ENCODE results near the gene UBR3.

The UBR3 gene

DNA sequence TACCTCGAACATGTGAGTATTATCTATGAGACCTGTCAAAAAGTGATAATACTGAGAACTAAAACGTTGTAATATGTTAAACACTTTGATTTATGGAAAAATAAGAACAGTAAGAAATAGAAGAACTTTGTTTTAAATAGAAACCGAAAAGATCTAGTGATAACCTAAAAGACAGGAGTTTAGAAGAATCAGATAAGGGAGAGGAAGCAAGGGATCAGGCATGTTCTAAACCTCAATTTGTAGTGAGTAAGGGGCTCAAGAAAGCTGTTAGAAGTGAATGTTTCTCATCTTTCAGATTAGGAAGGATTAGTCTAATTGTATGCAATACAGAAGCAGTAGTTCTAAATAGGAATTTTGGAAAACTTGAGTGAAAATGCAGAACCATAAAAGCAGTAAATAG, 182.0 kb downstream of the UBR3 start:
- DNase-seq = no peak

DNA sequence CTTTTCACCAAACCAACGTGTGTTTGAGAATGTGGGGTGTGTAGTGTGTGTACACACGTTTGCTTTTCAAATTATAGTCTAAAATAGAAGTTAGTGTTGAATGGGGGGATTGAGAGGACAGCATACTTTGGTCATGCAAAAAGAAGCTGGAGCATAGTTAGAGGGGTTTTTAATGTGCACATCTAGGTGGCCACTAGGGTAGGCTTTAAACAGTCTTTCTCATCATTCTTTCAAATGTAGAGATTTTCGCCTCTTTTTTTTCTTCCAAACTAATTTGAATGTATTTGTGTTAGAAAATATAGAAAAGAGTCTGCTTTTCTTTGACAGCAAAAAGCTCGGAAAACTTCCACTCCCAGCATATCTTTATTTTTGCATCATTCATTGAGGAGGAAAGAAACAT, 185.5 kb downstream of the UBR3 start:
- no peak for DNase-seq

DNA sequence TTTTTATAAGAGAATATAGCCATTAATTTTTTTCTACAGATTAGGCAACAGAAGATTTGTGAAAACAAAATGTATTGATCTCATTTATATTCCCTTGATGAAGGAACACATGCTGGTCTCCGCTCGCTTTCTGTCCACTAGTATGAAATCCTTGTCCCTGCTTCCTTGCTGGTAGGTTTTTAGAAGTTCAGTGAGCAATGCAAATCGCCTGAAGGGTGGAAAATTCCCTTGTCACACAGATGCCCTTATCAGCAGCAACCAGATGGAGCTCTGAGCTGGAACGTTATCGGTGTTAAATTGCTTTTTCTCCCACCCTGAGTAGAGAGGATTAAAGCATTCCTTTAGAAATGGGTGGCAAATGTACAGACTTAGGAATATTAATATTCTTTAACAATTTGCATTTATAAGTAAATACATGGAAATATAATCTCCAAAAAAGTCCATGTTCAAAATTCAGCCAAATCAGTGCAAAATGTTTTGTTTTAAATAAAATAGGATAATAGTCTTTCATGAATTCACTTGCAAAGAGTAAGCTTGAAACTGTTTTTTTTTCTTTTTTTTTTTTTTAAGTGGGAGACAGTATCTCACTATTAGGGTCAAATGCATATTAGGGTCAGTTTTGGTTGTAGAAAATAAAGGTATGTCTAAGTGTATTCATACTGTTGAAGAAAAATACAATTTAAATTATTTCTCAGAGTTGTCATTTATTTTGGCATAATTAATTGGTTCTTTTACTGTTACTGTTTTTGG, 186.7 kb downstream of the UBR3 start:
- DNase-seq = no peak

DNA sequence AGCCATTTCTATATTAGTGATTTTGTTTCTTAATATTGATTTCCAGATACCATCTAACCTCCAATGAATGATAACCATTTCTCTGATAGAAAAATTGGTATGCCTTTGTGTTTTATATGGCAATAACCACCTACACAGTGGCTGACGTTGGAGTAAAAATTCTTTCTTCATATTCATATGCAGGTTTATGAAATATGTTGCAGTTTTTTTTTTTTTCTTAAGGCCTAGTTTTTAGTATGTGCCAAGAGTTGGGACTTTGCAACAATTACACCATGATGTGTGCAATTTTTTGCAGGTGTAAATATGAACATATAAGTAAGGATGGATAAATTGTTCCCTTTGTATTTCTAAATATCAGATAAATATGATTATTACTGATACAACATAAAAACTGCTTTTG, 187.5 kb downstream of the UBR3 start:
- DNase-seq = no peak

DNA sequence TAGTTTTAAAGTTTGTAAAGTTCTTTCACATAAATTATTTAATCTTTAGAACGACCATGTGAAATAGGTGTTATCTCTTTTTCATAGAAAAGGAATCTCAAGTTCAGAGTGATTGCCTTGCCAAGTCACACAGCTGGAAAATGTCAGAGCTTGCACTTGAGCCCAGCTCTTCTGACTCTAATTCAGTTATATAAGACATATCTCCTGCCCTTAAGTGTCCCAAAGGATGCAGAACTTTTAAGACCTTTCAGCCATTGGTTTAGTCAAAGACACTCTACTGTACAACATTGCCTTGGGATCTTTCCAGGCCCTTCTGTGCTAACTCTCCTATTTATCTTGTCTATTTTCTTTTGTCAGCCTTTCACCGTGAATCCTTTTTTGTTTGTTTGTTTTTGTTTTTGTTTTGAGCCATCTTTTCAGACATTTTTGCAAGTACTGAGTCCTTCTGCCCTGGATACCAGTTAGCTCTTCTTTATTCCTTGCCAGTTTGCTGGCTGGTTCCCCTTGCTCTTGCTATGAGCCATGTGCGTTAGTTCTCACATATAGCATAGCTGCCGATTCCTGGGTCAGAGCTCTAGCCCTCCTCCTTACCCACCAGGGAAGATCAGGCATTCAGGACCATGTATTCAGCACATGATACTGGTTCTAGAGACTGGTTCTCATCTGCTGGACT, 190.7 kb downstream of the UBR3 start:
- DNase-seq = no peak

DNA sequence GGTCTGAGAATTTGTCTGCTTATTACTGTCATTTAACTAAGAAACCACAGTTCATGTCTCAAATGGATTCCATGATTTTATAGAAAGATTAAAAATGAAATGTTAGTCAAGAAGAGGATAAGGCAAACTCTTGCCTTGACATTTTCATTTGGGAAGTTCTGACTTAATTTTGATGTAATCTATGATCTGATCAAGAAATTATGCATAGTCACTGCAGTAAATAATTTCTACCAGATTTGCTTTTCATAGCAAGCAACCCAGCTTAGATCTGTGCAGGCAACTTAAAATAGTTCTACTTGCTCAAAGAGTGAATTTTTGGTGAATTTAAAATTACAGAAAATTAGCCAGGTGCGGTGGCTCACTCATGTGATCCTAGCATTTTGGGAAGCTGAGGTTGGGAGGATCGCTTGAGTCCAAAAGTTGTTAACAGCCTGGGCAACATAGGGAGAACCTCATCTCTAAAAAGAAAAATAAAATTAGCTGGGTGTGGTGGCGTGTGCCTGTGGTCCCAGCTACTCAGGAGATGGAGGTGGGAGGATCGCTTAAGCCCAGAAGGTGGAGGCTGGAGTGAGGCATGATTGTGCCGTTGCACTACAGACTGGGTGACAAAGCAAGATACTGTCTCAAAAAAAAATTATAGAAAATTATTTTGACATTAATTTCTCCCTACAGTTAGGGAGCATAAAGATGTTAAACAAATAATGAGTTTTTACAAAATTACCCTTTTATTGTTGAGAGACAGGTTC, 192.0 kb downstream of the UBR3 start:
- DNase-seq = no peak

DNA sequence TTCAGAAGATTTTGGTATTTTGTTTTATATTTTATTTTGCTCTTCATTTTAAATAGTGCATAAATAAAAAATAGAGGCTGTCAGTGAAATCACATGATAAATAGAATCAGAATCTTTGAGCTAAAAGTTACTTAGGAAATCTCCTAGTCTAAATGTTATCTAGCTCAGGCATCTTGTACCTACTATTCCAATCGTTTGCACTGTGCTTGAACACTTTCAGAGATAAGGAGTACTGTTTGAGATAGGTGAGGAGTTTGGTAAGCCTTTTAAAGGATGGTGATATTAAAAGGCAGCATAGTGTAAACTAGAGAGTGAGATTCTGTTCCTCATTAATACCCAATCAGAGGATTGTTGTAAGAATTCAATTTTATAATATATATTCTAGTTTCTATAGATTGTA, 193.5 kb downstream of the UBR3 start:
- no peak for DNase-seq

DNA sequence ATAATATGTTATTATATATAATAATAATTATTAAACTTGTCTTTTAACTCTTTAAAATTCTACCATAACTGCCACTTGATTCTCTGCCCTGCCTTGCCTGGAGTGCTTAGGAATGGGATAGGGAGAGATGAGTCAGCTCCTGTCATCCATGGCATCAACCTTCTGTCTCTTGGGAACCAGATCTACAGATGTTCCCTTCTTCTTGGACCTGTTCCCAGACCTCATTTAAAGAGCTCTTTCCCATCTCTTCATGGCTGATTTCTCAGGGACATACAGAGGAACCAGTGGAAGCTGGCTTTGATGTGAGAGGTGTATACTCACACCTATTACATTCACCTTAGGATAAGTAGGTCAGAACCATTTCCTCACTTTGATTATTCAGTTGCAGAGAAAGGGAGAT, 195.4 kb downstream of the UBR3 start:
- DNase-seq = no peak

DNA sequence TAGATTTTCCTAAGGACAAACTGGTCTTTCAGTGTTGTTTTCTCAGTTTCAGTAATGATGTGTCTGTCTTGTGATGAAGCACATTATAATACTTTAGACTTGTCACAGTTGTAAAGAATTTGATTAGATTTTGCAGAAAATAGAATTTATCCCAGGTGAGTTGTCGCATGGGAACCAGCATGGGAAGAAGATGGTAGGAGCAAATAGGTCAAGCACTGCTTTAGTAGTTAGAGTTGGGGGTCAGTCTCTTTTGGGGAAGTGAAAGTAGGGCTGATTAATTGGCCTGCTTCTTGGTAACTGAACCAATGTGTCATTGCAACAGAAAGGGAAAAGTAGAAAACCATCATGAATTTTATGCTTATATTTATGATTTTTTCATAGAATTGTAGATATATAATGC, 197.5 kb downstream of the UBR3 start:
- no peak for DNase-seq

DNA sequence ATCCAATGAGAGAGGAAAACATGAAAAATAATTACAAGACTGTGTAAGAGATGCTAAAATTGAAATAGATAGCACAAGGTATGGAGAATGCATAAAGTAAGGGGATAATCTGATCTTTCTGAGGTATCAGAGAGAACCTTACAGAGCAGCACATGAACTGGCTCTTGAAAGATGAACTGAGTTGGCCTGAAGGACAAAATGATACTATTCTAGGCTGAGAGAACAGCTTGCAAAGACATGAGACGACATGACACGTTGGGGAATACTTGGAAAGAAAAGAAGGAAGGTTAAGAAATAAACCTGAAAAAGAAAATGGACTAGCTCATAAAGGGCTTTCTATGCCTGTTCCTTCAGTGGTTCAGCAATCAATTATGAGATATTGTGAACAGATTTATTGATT, 198.0 kb downstream of the UBR3 start:
- no peak for DNase-seq

DNA sequence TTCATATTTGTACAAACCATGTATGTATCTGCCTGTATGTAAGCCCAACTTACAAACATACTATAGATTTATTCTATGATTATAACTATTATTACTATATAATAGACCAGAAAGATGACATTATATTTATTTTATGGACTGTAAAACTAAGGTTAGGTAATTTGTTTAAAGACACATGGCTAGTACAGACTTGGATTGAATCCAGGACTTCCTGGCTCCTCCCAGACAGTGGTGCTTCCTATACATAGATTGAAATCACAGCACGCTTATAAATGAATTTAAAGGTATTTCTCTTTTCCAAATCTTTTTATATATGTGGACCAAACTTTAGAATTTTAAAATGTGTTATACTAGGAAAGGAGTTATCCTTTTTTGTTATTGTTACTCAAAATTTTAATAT, 199.1 kb downstream of the UBR3 start:
- no peak for DNase-seq

DNA sequence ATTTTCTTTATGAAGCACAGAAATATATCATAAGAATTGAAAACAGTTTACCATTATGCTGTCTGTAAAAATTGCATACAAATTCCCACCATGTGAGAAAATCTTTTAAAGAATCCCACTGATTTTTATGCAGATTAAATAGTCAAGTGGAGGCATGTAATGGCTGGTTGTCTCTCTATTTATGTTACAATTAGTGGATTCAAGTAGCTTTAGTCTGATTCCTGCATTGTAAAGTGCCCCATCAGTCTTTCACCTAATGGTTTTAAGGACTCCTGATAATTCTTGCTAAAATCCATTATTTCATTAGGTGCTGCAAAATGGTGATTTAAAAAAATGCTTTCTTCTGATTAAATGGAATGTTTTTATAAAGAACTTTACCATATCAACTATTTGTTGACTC, 202.3 kb downstream of the UBR3 start:
- no peak for DNase-seq

DNA sequence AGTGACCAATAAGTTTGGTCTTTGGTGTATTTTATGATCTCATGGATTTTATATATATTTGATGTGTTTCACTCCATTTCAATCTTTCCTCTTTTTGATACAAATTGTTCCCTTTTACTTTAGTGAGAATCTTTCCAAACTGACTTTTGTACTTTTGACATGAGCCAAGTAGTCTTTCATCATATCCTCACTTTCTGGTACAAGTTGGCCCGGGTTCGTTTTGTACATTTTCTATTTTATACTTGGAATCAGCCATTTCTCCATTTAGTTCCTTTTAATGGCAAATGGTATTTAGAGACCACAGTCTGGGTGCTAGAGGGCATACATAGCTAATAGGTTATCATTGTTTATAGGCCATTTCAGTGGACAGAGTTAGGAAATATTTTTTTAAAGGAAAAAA, 202.8 kb downstream of the UBR3 start:
- no peak for DNase-seq

DNA sequence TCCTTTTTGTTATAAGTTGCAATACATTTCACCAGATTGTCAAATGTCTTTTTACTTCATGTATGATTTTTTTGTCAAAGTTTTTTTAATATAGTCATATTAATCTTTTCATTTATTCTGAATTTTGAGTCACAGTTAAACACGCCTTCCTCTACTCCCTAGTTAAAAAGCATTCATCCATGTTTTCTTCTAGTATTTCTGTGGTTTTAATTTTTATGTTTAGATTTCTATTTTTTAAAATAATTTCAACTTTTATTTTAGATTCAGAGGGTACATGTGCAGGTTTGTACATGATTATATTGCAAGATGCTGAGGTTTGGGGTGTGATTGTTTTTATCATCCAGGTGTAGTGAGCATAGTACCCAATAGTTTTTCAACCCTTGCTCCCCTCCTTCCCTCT, 204.0 kb downstream of the UBR3 start:
- DNase-seq = no peak

DNA sequence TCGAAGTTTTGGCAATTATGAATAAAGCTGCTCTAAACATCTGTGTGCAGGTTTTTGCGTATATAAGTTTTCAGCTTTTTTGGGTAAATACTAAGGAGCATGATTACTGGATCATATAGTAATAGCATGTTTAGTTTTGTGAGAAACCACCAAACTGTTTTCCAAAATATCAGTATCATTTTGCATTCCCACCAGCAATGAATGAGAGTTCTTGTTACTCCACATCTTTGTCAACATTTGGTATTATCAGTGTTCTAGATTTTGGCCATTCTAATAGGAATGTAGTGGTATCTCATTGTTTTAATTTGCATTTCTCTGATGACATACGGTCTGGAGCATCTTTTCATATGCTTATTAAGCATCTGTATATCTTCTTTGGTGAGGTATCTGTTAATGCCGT, 207.3 kb downstream of the UBR3 start:
- DNase-seq = no peak

DNA sequence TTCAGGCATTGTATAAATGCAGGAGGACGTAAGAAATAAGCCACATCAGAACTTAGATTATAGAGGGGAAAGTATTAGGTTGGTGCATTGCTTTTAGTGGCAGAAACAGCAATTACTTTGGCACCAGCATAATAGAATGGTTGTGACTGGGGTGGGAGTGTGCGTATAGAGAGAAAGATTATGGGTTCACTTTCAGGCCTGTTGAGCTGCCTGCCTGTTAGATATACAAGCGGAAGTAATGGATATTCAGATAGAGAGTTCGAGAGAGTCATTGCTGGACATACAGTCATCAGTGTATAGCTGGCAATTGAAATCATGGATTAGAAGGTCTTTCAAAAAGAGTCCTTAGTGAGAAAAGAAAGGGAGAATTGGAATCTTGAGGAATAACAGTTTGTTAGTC, 211.5 kb downstream of the UBR3 start:
- no peak for DNase-seq

DNA sequence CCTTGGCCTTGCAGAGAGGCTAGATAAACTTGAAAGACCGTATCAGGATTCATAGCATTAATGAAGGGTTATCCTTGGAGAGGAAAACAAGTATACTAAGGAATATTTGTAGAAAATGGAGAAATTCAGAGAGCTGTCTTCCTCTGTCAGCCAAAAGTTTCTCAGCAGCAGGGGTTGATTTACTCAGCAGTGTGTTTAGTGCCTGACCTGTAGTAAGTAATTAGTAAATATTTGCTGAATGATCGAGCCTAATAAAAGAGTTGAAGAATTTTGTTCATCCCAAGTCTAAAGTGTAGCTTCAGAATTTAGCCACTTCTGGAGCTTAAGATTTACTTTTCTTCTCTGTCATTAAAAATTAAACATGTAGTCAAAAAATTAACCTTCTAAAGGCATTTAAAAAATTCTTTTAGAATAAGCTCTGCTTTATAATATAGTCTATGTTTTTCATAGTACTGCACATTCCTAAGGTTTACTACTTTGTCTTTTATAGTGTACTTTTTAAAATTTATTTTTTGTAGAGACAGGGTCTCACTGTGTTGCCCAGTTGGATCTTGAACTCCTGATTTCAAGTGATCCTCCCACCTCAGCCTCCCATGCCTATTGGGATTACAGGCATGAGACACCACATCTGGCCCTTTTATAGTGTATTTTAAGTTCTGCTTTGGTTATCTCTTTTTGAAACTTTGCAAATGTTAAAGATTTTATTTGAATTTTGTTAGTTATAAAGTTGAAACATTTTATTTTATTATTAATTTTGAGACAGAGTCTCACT, 212.3 kb downstream of the UBR3 start:
- no peak for DNase-seq

DNA sequence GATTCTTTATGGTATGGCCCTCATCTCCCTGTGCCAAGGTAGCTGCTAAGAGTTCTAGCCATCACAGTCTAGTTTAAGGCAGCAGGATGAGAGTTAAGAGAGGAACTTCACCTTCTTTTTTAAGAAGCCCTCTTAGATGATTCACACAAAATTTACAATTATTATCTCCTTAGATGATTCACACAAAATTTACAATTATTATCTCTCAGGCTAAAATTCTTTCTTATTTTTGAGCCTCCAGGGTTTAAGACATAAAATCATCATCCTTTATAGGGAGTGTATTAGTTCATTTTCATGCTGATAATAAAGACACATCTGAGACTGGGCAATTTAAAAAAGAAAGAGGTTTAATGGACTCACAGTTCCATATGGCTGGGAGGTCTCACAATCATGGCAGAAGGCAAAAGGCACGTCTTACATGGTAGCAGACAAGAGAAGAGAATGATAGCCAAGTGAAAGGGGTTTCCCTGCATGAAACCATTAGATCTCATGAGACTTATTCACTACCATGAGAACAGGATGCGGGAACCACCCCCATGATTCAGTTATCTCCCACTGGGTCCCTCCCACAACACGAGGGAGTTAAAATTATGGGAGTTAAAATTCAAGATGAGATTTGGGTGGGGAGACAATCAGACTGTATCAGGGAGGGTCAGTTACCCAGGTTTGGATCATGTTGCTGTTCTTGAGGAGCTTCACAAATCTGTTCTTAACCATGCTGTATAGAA, 217.7 kb downstream of the UBR3 start:
- no peak for DNase-seq

DNA sequence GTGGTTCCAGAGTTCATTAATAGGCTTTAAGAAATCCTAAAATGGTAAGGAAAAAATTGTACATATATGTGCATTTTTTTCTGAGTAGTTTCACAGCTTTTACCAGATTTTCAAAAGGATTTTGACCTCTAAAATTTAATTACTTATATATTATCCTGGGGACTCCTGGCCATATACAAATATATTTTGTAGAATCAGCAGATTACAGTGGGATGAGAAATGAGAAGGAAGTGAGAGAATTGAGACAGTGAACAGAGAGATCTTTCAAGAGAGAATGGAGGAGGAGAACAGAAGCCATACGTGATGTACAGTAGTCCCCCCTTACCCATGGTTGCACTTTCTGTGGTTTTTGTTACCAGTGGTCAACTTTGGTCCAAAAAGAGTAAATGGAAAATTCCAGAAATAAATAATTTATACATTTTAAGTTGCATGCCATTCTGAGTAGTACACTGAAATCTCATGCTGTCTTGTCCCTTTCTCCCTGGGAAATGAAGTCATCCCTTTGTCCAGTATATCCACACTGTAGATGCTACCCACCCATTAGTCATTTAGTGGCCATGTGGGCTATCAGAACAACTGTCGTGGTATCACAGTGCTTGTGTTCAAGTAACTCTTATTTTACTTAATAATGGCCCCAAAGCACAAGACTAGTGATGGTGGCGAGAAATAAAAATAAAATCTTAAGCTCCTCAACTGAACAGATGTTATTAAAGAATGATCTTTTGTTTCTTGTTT, 220.2 kb downstream of the UBR3 start:
- no peak for DNase-seq

DNA sequence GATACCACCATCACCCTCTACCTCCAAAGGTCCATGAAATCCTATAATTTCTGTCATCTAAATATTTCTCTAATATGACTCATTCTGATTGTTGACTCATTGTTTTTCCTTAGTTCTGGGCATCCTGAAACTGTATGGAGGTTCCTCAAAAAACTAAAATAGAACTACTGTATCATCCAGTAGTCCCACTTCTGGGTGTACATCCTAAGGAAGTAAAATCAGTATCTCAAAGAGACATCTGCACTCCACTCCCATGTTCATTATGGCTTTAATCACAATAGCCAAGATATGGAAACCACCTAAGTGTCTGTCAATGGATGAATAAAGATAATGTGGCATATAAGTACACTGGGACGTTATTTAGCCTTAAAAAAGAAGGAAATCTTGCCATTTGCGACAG, 224.9 kb downstream of the UBR3 start:
- no peak for DNase-seq

DNA sequence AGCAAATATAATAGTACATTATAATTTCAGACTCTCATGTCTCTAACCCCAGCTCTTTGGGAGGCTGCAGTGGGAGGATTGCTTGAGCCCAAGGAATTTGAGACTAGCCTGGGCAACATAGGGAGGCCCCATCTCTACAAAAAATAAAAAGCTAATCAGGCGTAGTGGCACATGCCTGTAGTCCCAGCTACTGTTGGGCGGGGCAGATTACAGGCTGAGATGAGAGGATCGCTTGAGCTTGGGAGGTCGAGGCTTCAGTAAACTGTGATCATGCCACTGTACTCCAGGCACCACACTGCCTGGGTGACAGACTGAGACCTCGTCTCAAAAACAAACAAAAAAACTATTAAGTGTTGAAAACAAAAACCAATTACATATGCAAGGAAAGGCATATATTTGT, 227.7 kb downstream of the UBR3 start:
- no peak for DNase-seq

DNA sequence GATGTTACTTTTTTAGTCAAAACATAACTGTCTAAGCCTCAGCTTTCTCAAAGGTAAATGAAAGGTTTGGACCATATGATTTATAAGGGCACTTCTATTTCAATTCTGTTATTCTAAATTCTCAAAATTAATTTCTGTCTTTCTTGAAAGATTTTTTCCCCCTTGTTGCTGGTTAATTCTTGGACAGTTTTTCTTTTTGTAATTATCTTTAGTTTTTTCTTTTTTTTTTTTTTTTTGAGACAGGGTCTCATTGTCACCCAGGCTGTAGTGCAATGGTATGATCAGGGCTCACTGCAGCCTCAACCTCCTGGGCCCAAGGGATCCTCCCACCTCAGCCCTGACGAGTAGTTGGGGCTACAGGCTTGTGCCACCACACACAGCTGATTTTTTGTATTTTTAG, 229.6 kb downstream of the UBR3 start:
- no peak for DNase-seq
